HepG2 (cell line): ENCODE results near the gene MTRR. TPM values are rescaled to one million over a fixed set of nuclear protein-coding genes. Genes with fewer than 3 reads are reported as not detected.

ENCODE experiments used
- ATAC-seq: fragments of 200-7000 bp; cut with Tn5 transposase; 3 replicates; pipeline ENCODE4 v1.9.1; 2020; ENCODE audit warnings: mild to moderate bottlenecking, moderate library complexity
- BruUV-seq: library from RNA; stranded (reverse); fragments of 400-500 nt; replicated peaks from 2 replicates; lab custom pipeline; 2021; lab: Mats Ljungman, UMichigan
- CTCF ChIA-PET: fragments of 300-600 bp; formaldehyde crosslinking; extraction: SDS; loops from one replicate; lab custom pipeline; 2021; ENCODE audit warnings: low total read pairs, inconsistent platforms, low intra/inter-chr PET ratio; lab: Yijun Ruan, JAX
- POLR2A ChIA-PET: fragments of 350-600 bp; sonication (Branson Sonifier 250); formaldehyde crosslinking; loops from one replicate; lab custom pipeline; 2020; ENCODE audit warnings: antibody characterized with exemption, inconsistent platforms; lab: Yijun Ruan, JAX
- DNase-seq: peaks from one replicate; pipeline ENCODE4 v3.0.0-alpha.2; 2015; ENCODE audit warnings: low spot score
- FAIRE-seq: peaks from 3 replicates; lab custom pipeline; 2011; peaks lifted over from hg19 to GRCh38; lab: Jason Lieb, UNC
- H2AFZ ChIP-seq: one replicate; pipeline ENCODE4 v1.6.1; 2011; ENCODE audit warnings: low read length, inconsistent platforms
- H3K27ac ChIP-seq: fragments of 300-600 bp; 3 replicates; pipeline ENCODE4 v1.8.0; 2011; ENCODE audit warnings: mixed run types, mild to moderate bottlenecking, mixed read lengths, low read length, inconsistent platforms; ENCODE audit not compliant: insufficient read depth; ENCODE audit errors: extremely low read length
- H3K27me3 ChIP-seq, 2 experiments: fragments of 200-600 bp in 1 of 2; 2 replicates in 1 of 2; 3 replicates in 1 of 2; pipeline versions ENCODE4 v1.6.0 to v1.8.0; 2011; ENCODE audit warnings: low read length in 2 of 2, mild to moderate bottlenecking in 2 of 2, moderate library complexity in 2 of 2, inconsistent platforms in 1 of 2; ENCODE audit not compliant: insufficient read depth in 2 of 2, control insufficient read depth in 1 of 2
- H3K36me3 ChIP-seq, 2 experiments: fragments of 200-600 bp in 1 of 2; replicated peaks in 1 of 2; 2 replicates in 1 of 2; 3 replicates in 1 of 2; pipeline versions ENCODE4 v1.5.1 to v1.8.0; 2011; ENCODE audit warnings: low read length in 2 of 2, inconsistent platforms in 1 of 2; ENCODE audit not compliant: insufficient read depth in 2 of 2, control insufficient read depth in 1 of 2
- H3K4me1 ChIP-seq: 2 replicates; pipeline ENCODE4 v1.5.1; 2012; ENCODE audit warnings: low read length, inconsistent platforms; ENCODE audit not compliant: insufficient read depth
- H3K4me2 ChIP-seq: 2 replicates; pipeline ENCODE4 v1.6.0; 2011; ENCODE audit warnings: low read depth, low read length, inconsistent platforms
- H3K4me3 ChIP-seq, 3 experiments: fragments of 200-600 bp in 1 of 3; sonication (generic), shearing (Covaris generic) in 1 of 3; replicated peaks in 1 of 3; 2 replicates each; pipeline ENCODE4 v1.5.1; 2011 to 2016; ENCODE audit warnings: low read length in 3 of 3, inconsistent platforms in 2 of 3, low read depth in 2 of 3, mild to moderate bottlenecking in 2 of 3, control low read depth in 1 of 3, mixed read lengths in 1 of 3; ENCODE audit not compliant: insufficient read depth in 1 of 3
- H3K79me2 ChIP-seq: one replicate; pipeline ENCODE4 v1.6.1; 2011; ENCODE audit warnings: low read length, inconsistent platforms; ENCODE audit not compliant: insufficient read depth
- H3K9ac ChIP-seq: 2 replicates; pipeline ENCODE4 v1.6.0; 2011; ENCODE audit warnings: mild to moderate bottlenecking, low read depth, low read length, inconsistent platforms; ENCODE audit not compliant: insufficient read depth
- H3K9me3 ChIP-seq: 2 replicates; pipeline ENCODE4 v1.5.1; 2012; ENCODE audit warnings: mild to moderate bottlenecking, low read length
- H4K20me1 ChIP-seq: 2 replicates; pipeline ENCODE4 v1.6.0; 2011; ENCODE audit warnings: inconsistent platforms, mild to moderate bottlenecking, low read length, moderate library complexity; ENCODE audit not compliant: insufficient read depth
- GABPB1 ChIP-seq: IDR thresholded peaks from 2 replicates; pipeline ENCODE4 v1.6.1; 2016; ENCODE audit warnings: mild to moderate bottlenecking, missing genetic modification reagents, moderate library complexity, missing compliant biosample characterization
- MED1 ChIP-seq: sonication (generic); formaldehyde crosslinking; IDR thresholded peaks from 2 replicates; pipeline ENCODE4 v1.4.0; 2020; ENCODE audit warnings: missing genetic modification reagents
- NFYC ChIP-seq: IDR thresholded peaks from 2 replicates; pipeline ENCODE4 v1.6.1; 2016; ENCODE audit warnings: missing genetic modification reagents, missing compliant biosample characterization
- PBX3 ChIP-seq: sonication (generic); formaldehyde crosslinking; IDR thresholded peaks from 2 replicates; pipeline ENCODE4 v1.8.1; 2023; ENCODE audit warnings: missing genetic modification reagents, inconsistent platforms, borderline replicate concordance
- PRDM4 ChIP-seq: sonication (generic); formaldehyde crosslinking; IDR thresholded peaks from 2 replicates; pipeline ENCODE4 v1.9.0; 2021; ENCODE audit warnings: missing genetic modification reagents, borderline replicate concordance
- RNF2 ChIP-seq: fragments of 450-650 bp; conservative IDR thresholded peaks from 2 replicates; pipeline ENCODE4 v1.6.1; 2016; ENCODE audit warnings: low read depth
- ZNF569 ChIP-seq: sonication (generic); formaldehyde crosslinking; IDR thresholded peaks from 2 replicates; pipeline ENCODE4 v1.5.0; 2020; ENCODE audit warnings: mild to moderate bottlenecking, missing genetic modification reagents, moderate library complexity, borderline replicate concordance
- ZNF780A ChIP-seq: sonication (generic); formaldehyde crosslinking; IDR thresholded peaks from 2 replicates; pipeline ENCODE4 v1.8.0; 2022; ENCODE audit warnings: mild to moderate bottlenecking, missing genetic modification reagents, moderate library complexity
- ZSCAN29 ChIP-seq: sonication (generic); formaldehyde crosslinking; conservative IDR thresholded peaks from 2 replicates; pipeline ENCODE4 v1.4.0; 2020; ENCODE audit warnings: mild to moderate bottlenecking, missing genetic modification reagents
- WGBS: methylation state at CpG from one replicate; pipeline ENCODE4 v1.1.6; 2017; ENCODE audit warnings: low lambda C conversion rate; 5-methylcytosine and 5-hydroxymethylcytosine counted together
- in situ Hi-C: cut with HindIII; loops from 2 replicates; pipeline ENCODE4 v1.10.0; 2017; ENCODE audit warnings: low pct_unique_long_range_greater_than_20kb; ENCODE audit not compliant: extremely low pct_ligation_motif_present
- intact Hi-C: fragments of 100-400 bp; cut with micrococcal nuclease; formaldehyde crosslinking; loops from one replicate; pipeline ENCODE4 v1.10.0; 2022; ENCODE audit not compliant: unreplicated experiment
- polyA plus RNA-seq, 8 experiments: library from polyadenylated mRNA; depleted of rRNA in 3 of 8; stranded (reverse) in 7 of 8; unstranded in 1 of 8; fragments of >200 nt; fragmentation: Illumina TruSeq in 4 of 8; extraction: Trizol in 4 of 8; gene quantifications; 2 replicates each; pipeline versions ENCODE4 v1.2.1 to v1.2.3, GENCODE V29; 2011 to 2016; ENCODE audit warnings: low read depth in 4 of 8, missing spikeins in 1 of 8, mixed read lengths in 1 of 8; ENCODE audit not compliant: insufficient read depth in 1 of 8
- total RNA-seq, 5 experiments: library from RNA; depleted of rRNA; stranded (reverse); fragments of >200 nt; fragmentation: Illumina TruSeq; extraction: Trizol; gene quantifications; 2 replicates each; pipeline ENCODE4 v1.2.3, GENCODE V29; 2016; ENCODE audit warnings: low read depth in 1 of 5

MTRR gene
- total and polyA plus RNA-seq, 2 of the 13 experiments (the other 11 are each of a cell fraction or from before 2014, with no cell fraction given): 39.2 to 59.2 TPM

GRCh38 chr5:7872517-7873130 is 3.7 kb downstream of the MTRR start (continued):
- TF ChIP-seq ZNF569 (CRISPR knock-in tag): no peak
- TF ChIP-seq NFYC (CRISPR knock-in tag): no peak

GRCh38 chr5:7873216-7873615 is 4.3 kb downstream of the MTRR start:
- Histone ChIP-seq H3K4me3 (no peak overlapping the region), H3K27me3 (no peaks in the 10 kb centered on the region; a peak in 1 of 5 replicates), H3K4me1 (peaks cover 54% of the 10 kb centered on the region), H3K9me3 (no peaks in the 10 kb centered on the region), H3K4me2 (no peak overlapping the region), H2AFZ (no peak overlapping the region), H3K36me3 (peaks cover 7 to 53% of the 10 kb centered on the region in 2 experiments), H3K79me2 (peaks cover 81% of the 10 kb centered on the region), H4K20me1 (peaks cover 15% of the 10 kb centered on the region; the same call in 1 of the 2 replicates), H3K9ac (no peak overlapping the region), H3K27ac (no peak overlapping the region)
- ATAC-seq (no peak), FAIRE-seq (no peak), DNase-seq (no peak)
- POLR2A ChIA-PET: interaction anchor here (1.9 kb wide), 1 partner anchor 23 kb away, joined by 4 read pairs; the partner anchor contains the start of gene CFAP90
- in situ Hi-C loops (no loop called here), intact Hi-C loops (loop anchor here (5.0 kb wide), 1 partner anchor 1241 kb away; the partner anchor contains the start of genes NSUN2 and SRD5A1)
- WGBS: 95% methylated on average over 9 of the region's 9 CpGs
- TF ChIP-seq MED1 (no peak), ZNF780A (no peak), PRDM4 (CRISPR knock-in tag) (no peak), PBX3 (CRISPR knock-in tag) (no peak), GABPB1 (no peak), ZSCAN29 (CRISPR knock-in tag) (no peak), RNF2 (no peak)
- CTCF ChIA-PET: no interaction called here
- no TSS peak for BruUV-seq
